Hepatocyte (in vitro differentiated cells): ENCODE results near the gene ADGRL3. TPM values are rescaled to one million over a fixed set of nuclear protein-coding genes. Genes with fewer than 3 reads are reported as not detected.

Experiments used
- DNase-seq: peaks from one replicate; pipeline ENCODE4 v3.0.0-alpha.2; 2016; ENCODE audit warnings: low spot score
- H2AFZ ChIP-seq: fragments of 200-600 bp; sonication (generic); 2 replicates; pipeline ENCODE4 v1.6.0; 2016; ENCODE audit warnings: antibody characterized with exemption, mild to moderate bottlenecking
- H3K27ac ChIP-seq: fragments of 200-600 bp; sonication (generic); 2 replicates; pipeline ENCODE4 v1.5.1; 2016; ENCODE audit warnings: mild to moderate bottlenecking
- H3K27me3 ChIP-seq: fragments of 200-600 bp; sonication (generic); 2 replicates; pipeline ENCODE4 v1.6.1; 2016
- H3K36me3 ChIP-seq: fragments of 200-600 bp; sonication (generic); replicated peaks from 2 replicates; pipeline ENCODE4 v1.5.1; 2016; ENCODE audit warnings: low read depth; ENCODE audit not compliant: insufficient read depth
- H3K4me1 ChIP-seq: fragments of 200-600 bp; sonication (generic); 2 replicates; pipeline ENCODE4 v1.5.1; 2016; ENCODE audit warnings: mild to moderate bottlenecking, moderate library complexity; ENCODE audit not compliant: insufficient read depth
- H3K4me2 ChIP-seq: fragments of 200-600 bp; sonication (generic); 2 replicates; pipeline ENCODE4 v1.6.0; 2016
- H3K4me3 ChIP-seq: fragments of 200-600 bp; sonication (generic); 2 replicates; pipeline ENCODE4 v1.5.1; 2016; ENCODE audit warnings: mild to moderate bottlenecking
- H3K79me2 ChIP-seq: fragments of 200-600 bp; sonication (generic); 2 replicates; pipeline ENCODE4 v1.6.0; 2017; ENCODE audit warnings: mild to moderate bottlenecking
- H3K9me2 ChIP-seq: fragments of 200-600 bp; sonication (generic); replicated peaks from 2 replicates; pipeline ENCODE4 v1.6.0; 2017; ENCODE audit warnings: mild to moderate bottlenecking; ENCODE audit not compliant: insufficient read depth
- H3K9me3 ChIP-seq: fragments of 200-600 bp; sonication (generic); 2 replicates; pipeline ENCODE4 v1.5.1; 2016; ENCODE audit warnings: low read depth, mild to moderate bottlenecking
- H4K20me1 ChIP-seq: fragments of 200-600 bp; sonication (generic); 2 replicates; pipeline ENCODE4 v1.6.0; 2016; ENCODE audit warnings: mild to moderate bottlenecking; ENCODE audit not compliant: insufficient read depth, poor library complexity, severe bottlenecking
- CTCF ChIP-seq: fragments of 200-600 bp; sonication (generic); IDR thresholded peaks from 2 replicates; pipeline ENCODE4 v1.5.1; 2016; ENCODE audit warnings: antibody characterized with exemption, mild to moderate bottlenecking; ENCODE audit not compliant: poor library complexity
- EZH2 ChIP-seq: fragments of 200-600 bp; sonication (generic); IDR thresholded peaks from 2 replicates; pipeline ENCODE4 v1.6.1; 2016; ENCODE audit warnings: antibody characterized with exemption, mild to moderate bottlenecking, borderline replicate concordance
- EZH2phosphoT487 ChIP-seq: fragments of 200-600 bp; sonication (generic); IDR thresholded peaks from one replicate; pipeline ENCODE4 v1.6.1; 2018; ENCODE audit warnings: antibody characterized with exemption, mild to moderate bottlenecking, low read depth, moderate library complexity; ENCODE audit not compliant: unreplicated experiment, severe bottlenecking
- WGBS: methylation state at CpG from one replicate; pipeline ENCODE4 v1.1.6; 2016; ENCODE audit warnings: low lambda C conversion rate; ENCODE audit errors: missing lambda C conversion rate; 5-methylcytosine and 5-hydroxymethylcytosine counted together
- polyA plus RNA-seq: library from polyadenylated mRNA; unstranded; fragments of >200 nt; fragmentation: Nextera tagmentation; extraction: Ambion mirVana; gene quantifications from 2 replicates; pipeline ENCODE4 v1.2.1, GENCODE V29; 2016
- total RNA-seq: library from RNA; depleted of rRNA; stranded (reverse); fragments of >200 nt; gene quantifications from 2 replicates; pipeline ENCODE4 v1.2.3, GENCODE V29; 2014

Gene ADGRL3
- total and polyA plus RNA-seq, 2 experiments from 2014 or later, result 4.4 to 21.2 TPM

- Histone ChIP-seq H3K4me3 (no peak overlapping the region), H3K36me3 (no peaks in the 10 kb centered on the region), H2AFZ (no peak overlapping the region), H3K9me3 (no peaks in the 10 kb centered on the region), H3K79me2 (no peaks in the 10 kb centered on the region), H3K9me2 (no peaks in the 10 kb centered on the region), H3K4me2 (no peak overlapping the region), H3K27ac (no peak overlapping the region), H4K20me1 (no peaks in the 10 kb centered on the region), H3K27me3 (no peaks in the 10 kb centered on the region), H3K4me1 (no peaks in the 10 kb centered on the region)
- DNase-seq, result no peak
- TF ChIP-seq CTCF (no peak), EZH2phosphoT487 (no peak), EZH2 (no peak)
- WGBS, result 32% methylated on average over 5 of the region's 5 CpGs
Observed at GRCh38 chr4:61180405-61180804, 19.7 kb upstream of the ADGRL3 start.

GRCh38 chr4:61182915-61183314, 17.2 kb upstream of the ADGRL3 start:
- Histone ChIP-seq H3K9me3 (no peaks in the 10 kb centered on the region), H3K4me2 (no peak overlapping the region), H3K4me3 (no peak overlapping the region), H3K4me1 (no peaks in the 10 kb centered on the region), H3K27ac (no peak overlapping the region), H3K27me3 (no peaks in the 10 kb centered on the region), H2AFZ (no peak overlapping the region), H3K36me3 (no peaks in the 10 kb centered on the region), H4K20me1 (no peaks in the 10 kb centered on the region), H3K79me2 (no peaks in the 10 kb centered on the region), H3K9me2 (no peaks in the 10 kb centered on the region)
- 96% methylated on average over 1 of the region's 1 CpG for WGBS
- TF ChIP-seq EZH2phosphoT487 (no peak), CTCF (no peak), EZH2 (no peak)
- DNase-seq, result no peak

GRCh38 chr4:61185288-61185687, 14.8 kb upstream of the ADGRL3 start:
- no peak overlapping the region for H2AFZ ChIP-seq
- H4K20me1 ChIP-seq, result no peaks in the 10 kb centered on the region
- H3K36me3 ChIP-seq, result no peaks in the 10 kb centered on the region
- H3K4me1 ChIP-seq, result no peaks in the 10 kb centered on the region
- no peaks in the 10 kb centered on the region for H3K27me3 ChIP-seq
- H3K4me3 ChIP-seq, result no peak overlapping the region
- TF ChIP-seq CTCF (no peak), EZH2phosphoT487 (no peak), EZH2 (no peak)
- H3K9me3 ChIP-seq, result no peaks in the 10 kb centered on the region
- DNase-seq, result no peak
- no peaks in the 10 kb centered on the region for H3K79me2 ChIP-seq
- no peak overlapping the region for H3K4me2 ChIP-seq
- no peaks in the 10 kb centered on the region for H3K9me2 ChIP-seq
- no peak overlapping the region for H3K27ac ChIP-seq

GRCh38 chr4:61192392-61192791, 7.7 kb upstream of the ADGRL3 start:
- 73% methylated on average over 2 of the region's 2 CpGs for WGBS
- no peak for DNase-seq
- no peaks in the 10 kb centered on the region for H3K36me3 ChIP-seq
- TF ChIP-seq CTCF (no peak), EZH2phosphoT487 (no peak), EZH2 (no peak)
- no peaks in the 10 kb centered on the region for H3K27me3 ChIP-seq
- no peaks in the 10 kb centered on the region for H3K9me2 ChIP-seq
- H3K4me3 ChIP-seq, result no peak overlapping the region
- no peaks in the 10 kb centered on the region for H4K20me1 ChIP-seq
- H3K4me1 ChIP-seq, result no peaks in the 10 kb centered on the region
- no peak overlapping the region for H2AFZ ChIP-seq
- H3K79me2 ChIP-seq, result no peaks in the 10 kb centered on the region
- H3K27ac ChIP-seq, result no peak overlapping the region
- H3K4me2 ChIP-seq, result no peak overlapping the region
- no peaks in the 10 kb centered on the region for H3K9me3 ChIP-seq
